Epidermal melanocyte (primary cell): Measurements from ENCODE around the gene ZNF519.

Source experiments
- DNase-seq: peaks from one replicate; pipeline ENCODE4 v3.0.0; 2011; ENCODE audit warnings: low spot score; ENCODE audit not compliant: insufficient read length

Gene ZNF519

GRCh38 chr18:14098428-14098827, 33.8 kb downstream of the ZNF519 start:
- DNase-seq = no peak

- DNase-seq = no peak
These were observed 34.5 kb downstream of the ZNF519 start for GRCh38 chr18:14097761-14098160.

DNA sequence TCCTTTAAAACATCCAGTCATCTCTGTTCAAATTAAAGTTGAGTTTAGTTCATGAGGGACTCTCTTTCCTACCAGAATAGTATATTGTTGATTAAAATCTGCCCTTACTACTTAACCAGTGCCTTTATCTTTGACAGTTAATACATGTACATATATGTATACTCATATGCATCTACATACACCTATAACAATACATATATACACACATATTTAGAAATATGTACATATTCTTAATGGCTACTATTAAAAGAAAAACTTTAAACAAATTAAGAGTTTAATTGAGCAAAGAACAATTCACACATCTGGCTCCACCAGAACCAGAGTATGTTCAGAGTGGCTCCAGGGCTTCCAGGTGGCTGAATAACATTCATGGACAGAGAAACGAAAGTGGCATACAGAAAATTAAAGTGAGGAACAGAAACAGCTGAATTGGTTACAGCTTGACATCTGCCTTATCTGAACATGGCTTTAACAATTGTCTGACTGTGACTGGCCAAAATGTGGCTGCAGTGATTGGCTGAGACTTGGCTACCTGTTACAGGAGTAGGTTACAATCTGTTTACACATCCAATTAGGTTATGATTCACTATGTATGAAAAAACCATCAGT, 38.8 kb downstream of the ZNF519 start:
- DNase-seq = no peak

DNA sequence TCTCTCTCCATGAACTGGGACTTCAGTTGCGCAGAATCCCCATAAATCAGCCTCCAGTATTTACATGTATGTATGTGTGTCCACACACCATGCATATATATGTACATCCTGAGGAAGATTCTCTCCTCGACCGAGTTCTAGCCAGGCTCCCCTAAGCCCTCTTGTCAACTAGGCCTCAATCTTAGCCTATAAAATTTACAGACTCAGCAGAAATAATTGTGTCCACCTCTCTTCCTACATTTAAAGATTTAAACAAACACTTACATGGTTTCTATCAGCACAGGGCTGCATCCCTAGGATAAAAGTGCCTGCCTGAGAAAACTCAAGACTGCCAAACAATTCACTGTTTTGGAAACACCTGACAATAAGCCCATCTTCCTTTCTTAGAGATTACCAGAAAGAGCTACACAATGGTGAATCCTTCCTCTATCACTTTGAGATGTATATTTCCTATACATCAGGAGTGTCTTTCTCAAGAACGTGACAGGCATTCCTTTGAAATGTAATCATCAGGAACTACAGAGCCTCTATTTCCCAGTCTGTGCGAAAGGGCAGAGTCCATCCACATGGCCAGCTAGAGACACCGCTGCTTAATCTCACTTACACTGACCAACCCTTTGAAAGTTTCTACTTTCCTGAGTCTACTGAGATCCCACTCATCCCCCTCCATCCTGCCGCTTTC, 39.5 kb downstream of the ZNF519 start:
- DNase-seq = no peak

DNA sequence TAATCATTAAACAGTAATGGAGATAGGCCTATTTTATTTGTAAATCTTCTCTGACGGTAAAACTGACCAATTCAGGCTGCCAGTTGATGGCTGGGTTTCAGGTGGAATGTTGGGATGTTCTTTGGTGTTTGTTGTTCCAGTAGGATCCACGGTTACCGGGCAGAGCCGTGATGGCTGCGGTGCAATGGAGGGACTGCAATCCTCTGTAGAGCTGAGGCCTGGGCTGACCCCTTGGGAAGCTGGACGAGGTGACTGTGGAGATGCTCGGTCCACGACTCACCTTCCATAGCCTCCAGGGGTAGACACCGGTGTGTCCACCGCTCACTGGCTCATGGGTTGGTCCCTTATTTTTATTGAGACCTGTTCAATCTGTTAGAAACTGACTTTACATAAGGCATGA, 42.5 kb downstream of the ZNF519 start:
- no peak for DNase-seq

- peak; percentile 25 for DNase-seq
These were observed 43.0 kb downstream of the ZNF519 start for GRCh38 chr18:14089191-14089590.

DNA sequence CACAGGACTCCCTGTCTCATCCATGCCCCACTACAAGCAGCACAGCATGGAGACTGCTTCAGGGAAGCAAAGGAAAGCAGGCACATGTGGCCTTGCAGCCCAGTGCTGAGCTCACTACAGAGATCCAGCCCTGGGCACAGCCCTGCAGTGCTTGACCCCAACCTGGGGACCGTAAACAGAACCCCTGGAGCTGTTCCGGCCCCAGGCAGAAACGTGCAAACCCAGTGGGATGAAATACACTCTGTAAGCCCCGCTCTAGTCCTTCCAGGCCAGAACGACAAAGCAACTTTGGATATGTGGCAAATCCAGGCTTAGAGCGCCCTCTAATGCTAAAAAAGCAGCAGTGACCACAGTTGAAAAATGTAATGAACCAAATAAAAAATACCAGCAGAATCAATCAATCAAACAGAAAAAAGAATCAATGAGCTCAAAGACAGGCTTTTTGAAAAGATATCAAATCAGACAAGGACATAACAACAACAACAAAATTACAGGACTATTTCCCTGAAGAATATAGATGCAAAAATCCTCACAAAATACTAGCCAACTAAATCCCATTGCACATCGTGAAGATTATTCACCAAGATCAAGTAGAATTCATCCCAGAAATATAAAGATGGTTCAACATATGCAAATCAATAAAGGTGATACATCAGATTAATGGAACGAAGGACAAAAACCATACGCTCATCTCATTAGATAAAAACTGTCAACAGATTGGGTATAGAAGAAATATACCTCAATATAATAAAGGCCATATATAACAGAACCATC, 45.6 kb downstream of the ZNF519 start:
- peak; percentile 26 for DNase-seq

DNA sequence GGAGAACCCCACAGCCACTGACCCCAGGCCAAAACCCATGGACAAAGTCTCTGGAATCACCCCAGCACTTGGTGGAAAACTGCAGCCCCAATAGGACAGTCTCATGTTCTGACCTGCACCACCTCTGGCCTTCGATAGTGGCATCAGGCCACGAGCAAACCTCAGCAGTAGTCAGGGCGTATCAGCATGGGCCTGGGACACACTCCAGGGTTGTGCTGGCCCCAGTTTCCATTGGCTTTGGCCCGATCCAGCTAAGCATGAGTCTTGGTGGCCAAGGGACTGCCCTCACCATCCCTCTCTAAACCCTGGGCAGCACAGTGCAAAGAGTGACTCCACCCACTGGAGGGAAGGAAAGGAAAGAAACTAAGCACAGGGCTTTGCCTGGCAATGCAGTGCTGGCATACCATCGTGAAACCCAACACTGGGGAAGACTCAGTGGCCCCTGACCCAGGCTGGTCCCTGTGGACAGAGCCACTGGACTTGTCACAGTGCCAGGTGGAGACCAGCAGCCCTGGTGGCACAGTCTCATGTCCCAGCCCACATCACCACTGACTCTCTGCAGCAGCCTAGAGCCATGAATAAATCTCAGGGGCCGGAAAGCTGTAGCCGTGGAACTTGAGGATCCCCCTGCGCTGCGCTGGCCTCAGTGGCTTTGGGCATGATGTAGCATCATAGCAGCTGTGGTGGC, 46.3 kb downstream of the ZNF519 start:
- DNase-seq = no peak

DNA sequence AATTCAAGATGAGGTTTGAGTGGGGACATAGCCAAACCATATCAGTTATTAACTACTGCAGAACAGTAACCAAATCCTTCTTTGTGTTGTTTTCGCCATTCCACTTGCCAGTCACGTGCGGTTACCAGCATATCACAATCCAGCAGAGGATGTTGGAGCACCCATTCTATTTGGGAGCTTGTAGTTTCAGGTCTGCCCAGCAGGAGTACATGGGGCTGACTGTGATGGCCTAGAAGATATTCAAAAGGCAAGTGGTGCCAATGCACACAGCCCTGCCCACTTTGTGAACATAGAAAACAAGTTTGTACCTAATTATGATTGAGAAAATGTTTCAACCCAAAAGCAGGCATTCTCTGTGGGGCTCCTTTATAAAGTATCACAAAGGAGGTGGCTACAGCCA, 57.0 kb downstream of the ZNF519 start:
- no peak for DNase-seq

GRCh38 chr18:14074187-14074586, 58.0 kb downstream of the ZNF519 start:
- no peak for DNase-seq

GRCh38 chr18:14053661-14054060, 78.6 kb downstream of the ZNF519 start:
- no peak for DNase-seq
